Activated naive CD4-positive, alpha-beta T cell treated with anti-CD3 and anti-CD28 coated beads, Interleukin-2, amount 10 ng/mL, durations not matched to agents 7 days and 5 days (primary cell): ENCODE measurements around the gene GID4.

Experiments used
- CTCF ChIA-PET: fragments of 350-600 bp; sonication (Branson Sonifier 250); formaldehyde crosslinking; loops from one replicate; lab custom pipeline; 2021; ENCODE audit warnings: antibody characterized with exemption; lab: Charles Lee
- DNase-seq: peaks from one replicate; pipeline ENCODE4 v3.0.0-alpha.2; 2020
- H3K27ac Mint-ChIP-seq: one replicate; pipeline ENCODE4 v1.8.0; 2021; ENCODE audit warnings: mild to moderate bottlenecking, moderate library complexity, mixed read lengths
- H3K27me3 Mint-ChIP-seq: one replicate; pipeline ENCODE4 v1.8.0; 2021; ENCODE audit warnings: mild to moderate bottlenecking, mixed read lengths
- H3K36me3 Mint-ChIP-seq: one replicate; pipeline ENCODE4 v1.8.0; 2021; ENCODE audit warnings: mixed read lengths
- H3K4me1 Mint-ChIP-seq: one replicate; pipeline ENCODE4 v1.8.0; 2021; ENCODE audit warnings: mixed read lengths
- H3K4me3 Mint-ChIP-seq: one replicate; pipeline ENCODE4 v1.8.0; 2021; ENCODE audit warnings: mild to moderate bottlenecking, moderate library complexity, mixed read lengths
- H3K9me3 Mint-ChIP-seq: one replicate; pipeline ENCODE4 v1.8.0; 2021; ENCODE audit warnings: mixed read lengths

GID4 gene

GRCh38 chr17:18107971-18108370 lies 68.8 kb downstream of the GID4 start:
- Mint-ChIP-seq H3K4me1 (no peaks in the 10 kb centered on the region), H3K4me3 (no peak overlapping the region), H3K27ac (no peak overlapping the region), H3K27me3 (no peaks in the 10 kb centered on the region), H3K9me3 (no peaks in the 10 kb centered on the region), H3K36me3 (peaks cover 4% of the 10 kb centered on the region)
- DNase-seq: no peak
- CTCF ChIA-PET: no interaction called here

- H3K4me3 Mint-ChIP-seq: no peak within 1 kb of the TSS
- DNase-seq: no peak
- no peaks in the 10 kb centered on the region for H3K9me3 Mint-ChIP-seq
- no peaks in the 10 kb centered on the region for H3K4me1 Mint-ChIP-seq
- CTCF ChIA-PET: no interaction called here
- H3K27me3 Mint-ChIP-seq: no peaks in the 10 kb centered on the region
- no peak within 1 kb of the TSS for H3K27ac Mint-ChIP-seq
- peaks cover 1% of the 10 kb centered on the region for H3K36me3 Mint-ChIP-seq
These were observed 69.4 kb downstream of the GID4 start, which contains the start of gene MYO15A for GRCh38 chr17:18108401-18109312. TSS of gene MYO15A (plus strand) at chr17:18108756. CDS start at chr17:18118801, 10,045 bp downstream.

DNA sequence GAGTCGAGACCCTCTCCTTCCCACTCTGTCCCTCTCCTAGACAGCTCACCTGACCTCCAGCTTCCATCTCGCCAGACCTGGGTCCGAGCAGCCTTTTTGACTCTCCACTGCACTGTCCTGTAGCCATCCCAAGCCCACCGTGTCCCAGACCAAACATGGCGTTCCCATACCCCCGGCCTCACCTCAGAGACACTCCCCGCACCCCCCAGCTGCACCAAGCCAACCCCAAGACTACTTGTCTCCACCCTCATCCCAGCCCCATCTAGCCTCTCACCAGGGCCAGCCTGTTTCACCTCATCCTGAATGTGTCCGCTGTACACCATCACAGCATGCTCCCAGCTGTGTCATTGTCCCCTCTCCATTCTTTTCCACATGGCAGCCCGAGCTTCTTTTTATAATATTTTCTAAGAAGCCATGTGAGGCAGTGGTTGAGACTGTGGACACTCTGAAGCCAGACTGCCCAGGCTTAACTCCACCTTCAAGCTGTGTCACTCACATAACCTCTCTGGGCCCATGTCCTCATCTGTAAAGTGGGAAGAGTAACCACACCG lies 70.8 kb downstream of the GID4 start:
- peaks cover 1% of the 10 kb centered on the region for H3K36me3 Mint-ChIP-seq
- H3K4me1 Mint-ChIP-seq: no peaks in the 10 kb centered on the region
- CTCF ChIA-PET: no interaction called here
- H3K9me3 Mint-ChIP-seq: no peaks in the 10 kb centered on the region
- DNase-seq: no peak
- no peak overlapping the region for H3K4me3 Mint-ChIP-seq
- H3K27ac Mint-ChIP-seq: no peak overlapping the region
- H3K27me3 Mint-ChIP-seq: no peaks in the 10 kb centered on the region

- CTCF ChIA-PET: no interaction called here
- no peaks in the 10 kb centered on the region for H3K36me3 Mint-ChIP-seq
These were observed 71.5 kb downstream of the GID4 start for GRCh38 chr17:18110636-18111145.

DNA sequence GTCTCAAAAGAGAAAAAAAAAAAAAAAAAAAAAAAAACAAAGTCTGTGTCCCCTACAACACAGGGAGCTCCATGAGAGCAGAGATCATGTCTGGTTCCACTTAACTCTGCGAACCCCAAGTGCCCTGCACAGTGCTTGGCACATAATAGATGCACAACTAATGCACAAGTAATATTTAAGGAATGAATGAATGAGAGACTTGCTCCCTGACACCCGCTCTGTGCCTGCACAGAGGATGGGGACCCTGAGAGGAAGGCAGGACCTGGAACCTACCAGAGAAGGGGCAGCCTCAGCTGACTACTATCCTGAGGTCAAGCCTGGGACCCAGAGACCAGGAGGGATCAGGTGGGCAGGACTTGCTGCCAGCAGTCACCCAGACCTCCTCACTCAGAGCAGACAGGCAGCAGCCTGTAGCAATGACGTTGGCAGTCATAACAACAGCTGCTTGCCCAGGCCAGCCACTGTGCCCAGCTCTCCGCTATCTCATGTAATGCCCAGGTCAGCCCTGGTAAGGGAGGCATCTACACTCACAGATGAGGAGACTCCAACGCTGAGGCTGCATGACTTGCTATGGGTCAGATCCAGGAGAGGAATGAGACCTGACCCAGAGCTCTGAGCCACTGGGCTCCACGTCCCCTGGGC lies 72.2 kb downstream of the GID4 start:
- DNase-seq: no peak
- Mint-ChIP-seq H3K36me3 (no peaks in the 10 kb centered on the region), H3K27ac (no peak overlapping the region), H3K4me3 (no peak overlapping the region), H3K27me3 (no peaks in the 10 kb centered on the region), H3K9me3 (no peaks in the 10 kb centered on the region), H3K4me1 (no peaks in the 10 kb centered on the region)
- CTCF ChIA-PET: no interaction called here

More at GRCh38 chr17:18110636-18111145, 71.5 kb downstream of the GID4 start:
- H3K4me3 Mint-ChIP-seq: no peak overlapping the region
- DNase-seq: no peak
- no peaks in the 10 kb centered on the region for H3K27me3 Mint-ChIP-seq
- H3K27ac Mint-ChIP-seq: no peak overlapping the region
- no peaks in the 10 kb centered on the region for H3K4me1 Mint-ChIP-seq
- H3K9me3 Mint-ChIP-seq: no peaks in the 10 kb centered on the region

- Mint-ChIP-seq H3K27ac (no peak overlapping the region), H3K36me3 (no peaks in the 10 kb centered on the region), H3K4me1 (no peaks in the 10 kb centered on the region), H3K9me3 (peaks cover 3% of the 10 kb centered on the region), H3K4me3 (no peak overlapping the region), H3K27me3 (no peaks in the 10 kb centered on the region)
- CTCF ChIA-PET: no interaction called here
- DNase-seq: no peak
These were observed 76.3 kb downstream of the GID4 start for GRCh38 chr17:18115517-18115916.

GRCh38 chr17:18116078-18116477 lies 76.9 kb downstream of the GID4 start:
- Mint-ChIP-seq H3K4me3 (no peak overlapping the region), H3K9me3 (peaks cover 3% of the 10 kb centered on the region), H3K27ac (no peak overlapping the region), H3K27me3 (no peaks in the 10 kb centered on the region), H3K4me1 (no peaks in the 10 kb centered on the region), H3K36me3 (no peaks in the 10 kb centered on the region)
- no peak for DNase-seq
- CTCF ChIA-PET: no interaction called here

DNA sequence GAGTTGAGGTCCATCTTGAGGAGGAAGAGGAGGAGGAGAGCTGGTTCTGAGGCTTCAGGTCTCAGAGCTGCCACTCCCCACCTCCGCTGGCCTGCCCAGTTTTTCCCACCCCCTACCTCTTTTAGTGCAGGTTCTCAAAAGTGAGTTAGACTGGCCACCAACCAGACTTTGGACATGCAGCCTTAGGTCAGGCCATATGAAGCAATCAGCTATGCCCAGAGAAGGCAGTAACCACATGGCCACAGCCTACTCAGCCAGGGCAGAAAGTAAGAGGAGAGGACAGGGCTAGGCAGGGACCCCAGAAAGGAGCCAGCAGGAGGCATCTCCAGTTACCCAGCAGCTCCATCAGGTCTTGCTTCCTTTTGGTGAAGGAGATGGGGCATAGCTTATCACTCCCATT lies 78.3 kb downstream of the GID4 start:
- H3K27me3 Mint-ChIP-seq: no peaks in the 10 kb centered on the region
- DNase-seq: no peak
- no peak overlapping the region for H3K27ac Mint-ChIP-seq
- H3K36me3 Mint-ChIP-seq: no peaks in the 10 kb centered on the region
- H3K4me1 Mint-ChIP-seq: no peaks in the 10 kb centered on the region
- H3K9me3 Mint-ChIP-seq: peaks cover 3% of the 10 kb centered on the region
- H3K4me3 Mint-ChIP-seq: no peak overlapping the region
- CTCF ChIA-PET: no interaction called here
